ENCODE results near the gene NXN.
"Not testable (repeated sequence)": the region's sequence is repeated elsewhere in the genome, so short reads cannot be mapped to it uniquely, and the experiment has no call there.

GRCh38 chr17:829614-830013 is 150.0 kb downstream of the NXN start:
- not testable (repeated sequence) for TF ChIP-seq CTCF, POLR2A (IDR thresholded peaks at IDR 0.05)
